BJ (cell line): ENCODE data around the gene C1orf167. TPM values are rescaled to one million over a fixed set of nuclear protein-coding genes. Genes with fewer than 3 reads are reported as not detected.

Experiments
- CTCF ChIA-PET: fragments of 350-600 bp; formaldehyde crosslinking; extraction: SDS; loops from one replicate; lab custom pipeline; 2021; ENCODE audit warnings: antibody characterized with exemption, inconsistent platforms; lab: Yijun Ruan, JAX
- POLR2A ChIA-PET: fragments of 300-600 bp; sonication (Branson Sonifier 250); formaldehyde crosslinking; extraction: SDS; loops from one replicate; lab custom pipeline; 2021; ENCODE audit warnings: antibody characterized with exemption; lab: Charles Lee
- DNase-seq: peaks from one replicate; pipeline ENCODE4 v3.0.0-alpha.2; 2011; ENCODE audit warnings: low read depth
- H3K27me3 ChIP-seq: 2 replicates; pipeline ENCODE4 v1.6.0; 2011; ENCODE audit warnings: low read length; ENCODE audit not compliant: control insufficient read depth, insufficient read depth
- H3K36me3 ChIP-seq: 2 replicates; pipeline ENCODE4 v1.5.1; 2011; ENCODE audit warnings: low read length; ENCODE audit not compliant: control insufficient read depth, insufficient read depth
- H3K4me3 ChIP-seq: 2 replicates; pipeline ENCODE4 v1.5.1; 2011; ENCODE audit warnings: low read depth, mild to moderate bottlenecking, control low read depth, low read length
- polyA plus RNA-seq: library from polyadenylated mRNA; depleted of rRNA; stranded (reverse); fragments of >200 nt; gene quantifications from 2 replicates; pipeline ENCODE4 v1.2.3, GENCODE V29; 2011
- TF ChIP-seq, protein P1 (sequence below): IDR thresholded peaks from 2 replicates; pipeline ENCODE4 v1.5.1; 2011; ENCODE audit warnings: low read depth, mild to moderate bottlenecking, control low read depth, inconsistent platforms, low read length, moderate library complexity; ENCODE audit not compliant: insufficient read depth

The C1orf167 gene
- polyA plus RNA-seq, 1 experiment = 0.54 TPM

DNA sequence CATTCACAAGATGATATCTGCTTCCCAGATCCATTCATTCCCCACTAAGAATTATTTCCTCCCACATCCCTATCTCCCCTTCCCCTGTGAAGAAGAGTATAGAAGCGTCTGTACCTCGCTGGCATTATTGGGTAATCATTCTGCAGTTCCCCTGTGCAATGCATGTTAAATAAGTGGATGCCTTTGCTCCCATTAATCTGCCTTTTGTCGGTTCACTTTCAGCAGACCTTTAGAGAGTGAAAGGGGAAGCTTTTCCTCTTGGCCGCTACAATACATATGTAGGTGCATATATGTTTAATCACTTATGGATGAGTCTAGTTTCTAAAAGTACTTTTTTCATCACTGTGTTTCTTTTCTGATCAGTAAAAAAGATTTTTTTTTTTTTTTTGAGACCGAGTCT lies 51.0 kb downstream of the C1orf167 start:
- POLR2A ChIA-PET = no interaction called here
- no peak overlapping the region for H3K4me3 ChIP-seq
- H3K27me3 ChIP-seq = no peaks in the 10 kb centered on the region
- H3K36me3 ChIP-seq = peaks cover 14% of the 10 kb centered on the region
- CTCF ChIA-PET = no interaction called here
- TF ChIP-seq, protein P1, sequence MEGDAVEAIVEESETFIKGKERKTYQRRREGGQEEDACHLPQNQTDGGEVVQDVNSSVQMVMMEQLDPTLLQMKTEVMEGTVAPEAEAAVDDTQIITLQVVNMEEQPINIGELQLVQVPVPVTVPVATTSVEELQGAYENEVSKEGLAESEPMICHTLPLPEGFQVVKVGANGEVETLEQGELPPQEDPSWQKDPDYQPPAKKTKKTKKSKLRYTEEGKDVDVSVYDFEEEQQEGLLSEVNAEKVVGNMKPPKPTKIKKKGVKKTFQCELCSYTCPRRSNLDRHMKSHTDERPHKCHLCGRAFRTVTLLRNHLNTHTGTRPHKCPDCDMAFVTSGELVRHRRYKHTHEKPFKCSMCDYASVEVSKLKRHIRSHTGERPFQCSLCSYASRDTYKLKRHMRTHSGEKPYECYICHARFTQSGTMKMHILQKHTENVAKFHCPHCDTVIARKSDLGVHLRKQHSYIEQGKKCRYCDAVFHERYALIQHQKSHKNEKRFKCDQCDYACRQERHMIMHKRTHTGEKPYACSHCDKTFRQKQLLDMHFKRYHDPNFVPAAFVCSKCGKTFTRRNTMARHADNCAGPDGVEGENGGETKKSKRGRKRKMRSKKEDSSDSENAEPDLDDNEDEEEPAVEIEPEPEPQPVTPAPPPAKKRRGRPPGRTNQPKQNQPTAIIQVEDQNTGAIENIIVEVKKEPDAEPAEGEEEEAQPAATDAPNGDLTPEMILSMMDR = no peak
- DNase-seq = no peak

DNA sequence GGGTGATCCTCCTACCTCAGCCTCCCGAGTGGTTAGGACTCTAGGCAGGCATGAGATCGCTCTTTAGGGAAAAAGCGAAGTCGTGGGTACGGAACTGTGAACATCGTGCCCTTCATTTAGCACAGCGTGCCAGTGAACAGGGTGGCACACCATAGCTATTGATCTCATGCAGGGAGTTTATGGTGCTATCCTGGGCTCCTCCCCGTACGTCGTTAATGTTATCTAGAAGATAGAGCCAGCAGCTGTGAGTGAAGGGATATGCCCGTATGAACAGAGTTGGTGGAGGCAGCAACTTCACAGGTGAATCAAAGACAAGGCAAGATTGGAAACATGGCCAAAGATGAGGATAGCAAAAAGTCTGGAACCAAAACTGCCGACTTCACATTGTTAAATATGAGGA lies 55.2 kb downstream of the C1orf167 start:
- no peak for DNase-seq
- Histone ChIP-seq H3K4me3 (no peak overlapping the region), H3K27me3 (no peaks in the 10 kb centered on the region), H3K36me3 (peaks cover 13% of the 10 kb centered on the region)
- CTCF ChIA-PET = no interaction called here
- TF ChIP-seq, protein P1 = no peak
- POLR2A ChIA-PET = no interaction called here

DNA sequence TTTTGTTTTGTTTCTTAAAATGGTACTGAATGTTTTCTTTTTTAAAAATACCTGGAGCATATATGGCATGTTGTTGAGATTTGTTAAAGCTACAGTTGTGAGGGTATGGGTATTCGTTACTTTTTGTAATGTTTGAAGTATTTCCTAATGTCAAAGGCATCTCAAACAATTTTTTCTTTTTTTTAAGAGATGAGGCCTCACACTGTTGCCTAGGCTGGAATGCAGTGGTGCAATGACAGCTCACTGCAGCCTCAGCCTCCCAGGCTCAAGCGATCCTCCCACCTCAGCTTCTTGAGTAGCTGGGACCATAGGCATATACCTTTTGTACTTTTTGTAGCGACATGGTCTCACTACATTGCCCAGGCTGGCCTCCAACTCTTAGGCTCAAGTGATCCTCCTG lies 60.1 kb downstream of the C1orf167 start:
- no peak for DNase-seq
- ChIA-PET CTCF (interaction anchor here (0.7 to 0.9 kb wide), 2 partner anchors 15 to 16 kb away, joined by 3 read pairs; no protein-coding TSS in a partner anchor), POLR2A (interaction anchor here (0.9 kb wide), 1 partner anchor 15 kb away, joined by 12 read pairs; no protein-coding TSS in a partner anchor)
- Histone ChIP-seq H3K4me3 (no peak overlapping the region), H3K36me3 (peaks cover 16% of the 10 kb centered on the region), H3K27me3 (no peaks in the 10 kb centered on the region)
- TF ChIP-seq, protein P1 = no peak

DNA sequence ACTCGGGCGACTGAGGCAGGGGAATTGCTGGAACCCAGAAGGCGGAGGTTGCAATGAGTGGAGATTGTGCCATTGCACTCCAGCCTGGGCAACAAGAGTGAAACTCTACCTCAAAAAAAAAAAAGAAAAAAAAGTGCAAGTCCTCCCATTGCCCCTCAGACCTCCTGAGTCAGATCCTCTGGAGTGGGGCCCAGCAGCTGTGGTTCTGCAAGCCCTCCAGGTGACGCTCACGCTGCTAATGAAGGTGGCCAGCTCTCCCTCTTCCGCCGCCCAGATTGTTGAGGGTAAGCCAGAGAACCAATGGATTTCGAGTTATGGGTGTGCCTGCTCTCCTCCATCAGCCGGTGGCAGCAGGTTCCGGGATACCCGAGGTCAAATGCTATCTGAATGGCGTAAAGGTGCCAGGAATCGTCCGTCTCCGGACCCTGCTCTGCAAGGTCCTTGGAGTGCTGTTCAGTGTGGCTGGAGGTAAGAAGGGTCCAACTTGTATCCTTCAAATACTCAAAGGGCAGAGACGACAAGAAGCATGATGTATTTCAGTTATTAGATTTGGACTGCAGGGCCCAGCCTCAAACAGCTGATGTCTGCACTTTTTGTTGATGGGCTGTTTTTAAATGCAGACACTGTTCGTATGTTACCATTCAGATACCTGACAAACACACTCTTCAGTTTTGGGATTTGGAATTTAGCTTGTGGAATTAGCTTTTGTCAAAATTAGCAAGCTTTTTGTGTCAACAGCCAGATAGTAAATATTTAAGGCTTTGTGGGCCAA lies 61.6 kb downstream of the C1orf167 start:
- ChIA-PET POLR2A (no interaction called here), CTCF (interaction anchor here (1.1 to 2.4 kb wide), 3 partner anchors 15 to 70 kb away, joined by 3 to 8 read pairs (median 3); no protein-coding TSS in a partner anchor)
- no peaks in the 10 kb centered on the region for H3K27me3 ChIP-seq
- peaks cover 20% of the 10 kb centered on the region for H3K36me3 ChIP-seq
- no peak for DNase-seq
- TF ChIP-seq, protein P1 = no peak
- no peak overlapping the region for H3K4me3 ChIP-seq

DNA sequence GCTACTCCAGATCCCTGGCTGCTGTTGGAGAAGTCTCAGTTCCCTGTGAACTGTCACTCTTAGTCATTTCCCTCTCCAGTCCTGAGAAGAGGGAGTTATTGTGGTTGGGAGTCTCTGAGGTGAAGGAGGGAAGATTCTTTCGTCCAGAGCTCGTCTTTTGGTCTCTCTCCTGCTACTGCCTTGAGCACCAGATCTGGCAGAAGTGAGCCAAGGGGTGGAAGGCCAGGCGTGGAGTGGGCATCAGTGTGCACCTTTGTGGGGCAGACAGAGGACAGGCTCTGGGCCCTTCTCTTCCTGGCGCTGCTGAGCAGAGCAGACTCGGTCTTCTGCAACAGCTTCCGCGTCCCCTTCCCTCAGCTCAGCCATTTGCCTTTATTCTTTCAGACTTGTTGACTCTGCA lies 63.1 kb downstream of the C1orf167 start:
- CTCF ChIA-PET = interaction anchor here (0.9 to 2.4 kb wide), 2 partner anchors 13 to 26 kb away, joined by 3 to 8 read pairs; no protein-coding TSS in a partner anchor
- DNase-seq = no peak
- Histone ChIP-seq H3K4me3 (no peak overlapping the region), H3K27me3 (no peaks in the 10 kb centered on the region), H3K36me3 (peaks cover 31% of the 10 kb centered on the region)
- POLR2A ChIA-PET = no interaction called here
- TF ChIP-seq, protein P1 = no peak
